ENCODE results near the gene XPNPEP3. TPM values are rescaled to one million over a fixed set of nuclear protein-coding genes. Genes with fewer than 3 reads are reported as not detected.

XPNPEP3 gene
- total and polyA plus RNA-seq, 10 donors, result 3.2 to 22.7 (median 12.7) TPM

GRCh38 chr22:40932396-40932795 lies 75.4 kb downstream of the XPNPEP3 start:
- DNase-seq, result no peak
- peaks cover 0 to 49% (median 0%) of the 10 kb centered on the region in 6 donors for H3K36me3 ChIP-seq
- no peaks in the 10 kb centered on the region for H3K9me3 ChIP-seq
- intact Hi-C loops (cut with DNase I; ENCODE audit: low total_unique reads), result no loop called here
- no peak for TF ChIP-seq CTCF (IDR thresholded peaks at IDR 0.05 in 8 of 11, conservative IDR thresholded peaks at IDR 0.05 in 3 of 11)
- no peak for TF ChIP-seq POLR2A (IDR thresholded peaks at IDR 0.05)
- no peak for TF ChIP-seq POLR2AphosphoS5 (IDR thresholded peaks at IDR 0.05)
- WGBS, 5 donors, result 71 to 87% (median 85%) methylated on average over 2 of the region's 2 CpGs
- H3K27me3 ChIP-seq (replicated peaks in 1 of 7), result no peaks in the 10 kb centered on the region
- H3K4me3 ChIP-seq, result no peak overlapping the region
- H3K27ac ChIP-seq, result no peak overlapping the region
- H3K4me1 ChIP-seq, result peaks cover 0 to 10% (median 0%) of the 10 kb centered on the region in 6 donors

GRCh38 chr22:40939202-40939601 lies 82.3 kb downstream of the XPNPEP3 start:
- TF ChIP-seq POLR2AphosphoS5 (IDR thresholded peaks at IDR 0.05) (no peak), POLR2A (IDR thresholded peaks at IDR 0.05) (no peak), CTCF (IDR thresholded peaks at IDR 0.05 in 8 of 11, conservative IDR thresholded peaks at IDR 0.05 in 3 of 11) (no peak)
- DNase-seq, result no peak
- Histone ChIP-seq H3K4me3 (no peak overlapping the region), H3K27ac (no peak overlapping the region), H3K27me3 (replicated peaks in 1 of 7) (no peaks in the 10 kb centered on the region), H3K9me3 (no peaks in the 10 kb centered on the region), H3K4me1 (peaks cover 0 to 31% (median 18%) of the 10 kb centered on the region in 6 donors), H3K36me3 (peaks cover 0 to under 1% (median 0%) of the 10 kb centered on the region in 6 donors)
- 80 to 89% (median 84%) methylated on average over 2 of the region's 2 CpGs for WGBS, 5 donors
- intact Hi-C loops (cut with DNase I; ENCODE audit: low total_unique reads), result no loop called here

- Histone ChIP-seq H3K36me3 (peaks cover 0 to 32% (median 19%) of the 10 kb centered on the region in 6 donors), H3K27me3 (replicated peaks in 1 of 7) (no peaks in the 10 kb centered on the region), H3K4me1 (peaks cover 15 to 58% (median 35%) of the 10 kb centered on the region in 6 donors), H3K27ac (peak within 1 kb of the TSS; percentile 88 to 99 (median 98)), H3K4me3 (peak within 1 kb of the TSS; percentile 62 to 95 (median 80)), H3K9me3 (no peaks in the 10 kb centered on the region)
- intact Hi-C loops (cut with DNase I; ENCODE audit: low total_unique reads), result loop anchor here (2.0 to 10.0 kb wide), 2 partner anchors 74 to 142 kb away; partner anchors contain the start of gene EP300
- TF ChIP-seq CTCF (IDR thresholded peaks at IDR 0.05 in 8 of 11, conservative IDR thresholded peaks at IDR 0.05 in 3 of 11), result peak in 1 of 11 experiments; percentile 5
- TF ChIP-seq POLR2AphosphoS5 (IDR thresholded peaks at IDR 0.05), result peak; percentile 92 to 97 (median 94)
- TF ChIP-seq POLR2A (IDR thresholded peaks at IDR 0.05), result peak; percentile 78 to 95 (median 92)
- peak; percentile 100 for DNase-seq
- 0 to 1% (median 1%) methylated on average over 40 to 86 of the region's 86 CpGs for WGBS, 5 donors
These were observed 94.2 kb downstream of the XPNPEP3 start, which contains the start of gene RBX1 for GRCh38 chr22:40950962-40951794. TSS of gene RBX1 (plus strand) at chr22:40951378. CDS start at chr22:40951399, 21 bp downstream.

All from spleen (tissue), 11 donors.